K562 (cell line): ENCODE measurements around the gene LIMS3.
"Not testable (repeated sequence)": the region's sequence is repeated elsewhere in the genome, so short reads cannot be mapped to it uniquely, and the experiment has no call there.

ENCODE experiments used
- CREB1 ChIP-seq, 2 experiments: sonication (generic) in 1 of 2; formaldehyde crosslinking in 1 of 2; IDR thresholded peaks; 2 replicates each; pipeline versions ENCODE4 v1.6.1 to v1.8.0; 2012 to 2022; ENCODE audit warnings: inconsistent platforms in 1 of 2, mild to moderate bottlenecking in 1 of 2, missing genetic modification reagents in 1 of 2, moderate library complexity in 1 of 2
- EZH2 ChIP-seq: IDR thresholded peaks from 2 replicates; pipeline ENCODE4 v1.6.1; 2012; ENCODE audit warnings: low read depth, mild to moderate bottlenecking, inconsistent platforms, low read length, borderline replicate concordance
- TAF15 ChIP-seq: fragments of 200-400 bp; formaldehyde crosslinking; IDR thresholded peaks from 2 replicates; pipeline ENCODE4 v1.6.1; 2017; ENCODE audit warnings: mild to moderate bottlenecking, low read depth, low read length, moderate library complexity
- TEAD1 ChIP-seq, 2 experiments: fragments of 450-650 bp in 1 of 2; sonication (generic) in 1 of 2; formaldehyde crosslinking; IDR thresholded peaks; 2 replicates each; pipeline versions ENCODE4 v1.4.0 to v1.8.0; 2020 to 2022; ENCODE audit warnings: mild to moderate bottlenecking in 2 of 2, missing genetic modification reagents in 1 of 2
- TF ChIP-seq, protein P1 (sequence below), 2 experiments: fragments of 450-650 bp; IDR thresholded peaks; 2 replicates each; pipeline ENCODE4 v1.6.1; 2016; ENCODE audit warnings: mild to moderate bottlenecking in 2 of 2, borderline replicate concordance in 1 of 2, low read depth in 1 of 2, moderate library complexity in 1 of 2
- TF ChIP-seq, protein P2 (sequence below), 3 experiments: IDR thresholded peaks in 2 of 3; conservative IDR thresholded peaks in 1 of 3; 2 replicates each; pipeline ENCODE4 v1.5.1; 2011 to 2012; ENCODE audit warnings: low read length in 3 of 3, mild to moderate bottlenecking in 3 of 3, control low read depth in 2 of 3, improper control_type of control experiment in 1 of 3, inconsistent platforms in 1 of 3, low read depth in 1 of 3, mixed read lengths in 1 of 3, moderate library complexity in 1 of 3; ENCODE audit not compliant: insufficient read depth in 2 of 3

DNA sequence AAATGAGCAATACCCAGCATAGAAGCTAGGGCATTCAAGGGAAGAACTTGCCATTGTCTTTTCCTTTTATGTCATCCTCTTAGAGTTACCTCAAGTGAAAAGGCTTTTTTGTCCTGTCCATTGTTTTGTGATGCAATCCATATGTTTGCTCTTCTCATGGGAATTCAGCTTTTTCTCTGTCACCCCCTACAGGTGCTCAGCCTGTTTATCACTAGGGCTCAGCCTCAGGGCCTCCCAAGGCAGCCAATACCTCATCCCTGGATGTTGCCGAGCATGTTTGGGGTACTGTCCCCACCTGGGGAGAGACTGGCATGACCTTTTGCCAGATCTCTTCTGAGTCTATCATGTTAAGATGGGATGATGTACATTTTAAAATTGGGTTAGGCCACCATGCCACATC is 65.5 kb downstream of the LIMS3 start:
- TF ChIP-seq TEAD1 (CRISPR knock-in tag; IDR thresholded peaks at IDR 0.05); EZH2; TAF15; CREB1 (IDR thresholded peaks at IDR 0.05); CREB1 (CRISPR knock-in tag; IDR thresholded peaks at IDR 0.05): not testable (repeated sequence)
- TF ChIP-seq, protein P1, sequence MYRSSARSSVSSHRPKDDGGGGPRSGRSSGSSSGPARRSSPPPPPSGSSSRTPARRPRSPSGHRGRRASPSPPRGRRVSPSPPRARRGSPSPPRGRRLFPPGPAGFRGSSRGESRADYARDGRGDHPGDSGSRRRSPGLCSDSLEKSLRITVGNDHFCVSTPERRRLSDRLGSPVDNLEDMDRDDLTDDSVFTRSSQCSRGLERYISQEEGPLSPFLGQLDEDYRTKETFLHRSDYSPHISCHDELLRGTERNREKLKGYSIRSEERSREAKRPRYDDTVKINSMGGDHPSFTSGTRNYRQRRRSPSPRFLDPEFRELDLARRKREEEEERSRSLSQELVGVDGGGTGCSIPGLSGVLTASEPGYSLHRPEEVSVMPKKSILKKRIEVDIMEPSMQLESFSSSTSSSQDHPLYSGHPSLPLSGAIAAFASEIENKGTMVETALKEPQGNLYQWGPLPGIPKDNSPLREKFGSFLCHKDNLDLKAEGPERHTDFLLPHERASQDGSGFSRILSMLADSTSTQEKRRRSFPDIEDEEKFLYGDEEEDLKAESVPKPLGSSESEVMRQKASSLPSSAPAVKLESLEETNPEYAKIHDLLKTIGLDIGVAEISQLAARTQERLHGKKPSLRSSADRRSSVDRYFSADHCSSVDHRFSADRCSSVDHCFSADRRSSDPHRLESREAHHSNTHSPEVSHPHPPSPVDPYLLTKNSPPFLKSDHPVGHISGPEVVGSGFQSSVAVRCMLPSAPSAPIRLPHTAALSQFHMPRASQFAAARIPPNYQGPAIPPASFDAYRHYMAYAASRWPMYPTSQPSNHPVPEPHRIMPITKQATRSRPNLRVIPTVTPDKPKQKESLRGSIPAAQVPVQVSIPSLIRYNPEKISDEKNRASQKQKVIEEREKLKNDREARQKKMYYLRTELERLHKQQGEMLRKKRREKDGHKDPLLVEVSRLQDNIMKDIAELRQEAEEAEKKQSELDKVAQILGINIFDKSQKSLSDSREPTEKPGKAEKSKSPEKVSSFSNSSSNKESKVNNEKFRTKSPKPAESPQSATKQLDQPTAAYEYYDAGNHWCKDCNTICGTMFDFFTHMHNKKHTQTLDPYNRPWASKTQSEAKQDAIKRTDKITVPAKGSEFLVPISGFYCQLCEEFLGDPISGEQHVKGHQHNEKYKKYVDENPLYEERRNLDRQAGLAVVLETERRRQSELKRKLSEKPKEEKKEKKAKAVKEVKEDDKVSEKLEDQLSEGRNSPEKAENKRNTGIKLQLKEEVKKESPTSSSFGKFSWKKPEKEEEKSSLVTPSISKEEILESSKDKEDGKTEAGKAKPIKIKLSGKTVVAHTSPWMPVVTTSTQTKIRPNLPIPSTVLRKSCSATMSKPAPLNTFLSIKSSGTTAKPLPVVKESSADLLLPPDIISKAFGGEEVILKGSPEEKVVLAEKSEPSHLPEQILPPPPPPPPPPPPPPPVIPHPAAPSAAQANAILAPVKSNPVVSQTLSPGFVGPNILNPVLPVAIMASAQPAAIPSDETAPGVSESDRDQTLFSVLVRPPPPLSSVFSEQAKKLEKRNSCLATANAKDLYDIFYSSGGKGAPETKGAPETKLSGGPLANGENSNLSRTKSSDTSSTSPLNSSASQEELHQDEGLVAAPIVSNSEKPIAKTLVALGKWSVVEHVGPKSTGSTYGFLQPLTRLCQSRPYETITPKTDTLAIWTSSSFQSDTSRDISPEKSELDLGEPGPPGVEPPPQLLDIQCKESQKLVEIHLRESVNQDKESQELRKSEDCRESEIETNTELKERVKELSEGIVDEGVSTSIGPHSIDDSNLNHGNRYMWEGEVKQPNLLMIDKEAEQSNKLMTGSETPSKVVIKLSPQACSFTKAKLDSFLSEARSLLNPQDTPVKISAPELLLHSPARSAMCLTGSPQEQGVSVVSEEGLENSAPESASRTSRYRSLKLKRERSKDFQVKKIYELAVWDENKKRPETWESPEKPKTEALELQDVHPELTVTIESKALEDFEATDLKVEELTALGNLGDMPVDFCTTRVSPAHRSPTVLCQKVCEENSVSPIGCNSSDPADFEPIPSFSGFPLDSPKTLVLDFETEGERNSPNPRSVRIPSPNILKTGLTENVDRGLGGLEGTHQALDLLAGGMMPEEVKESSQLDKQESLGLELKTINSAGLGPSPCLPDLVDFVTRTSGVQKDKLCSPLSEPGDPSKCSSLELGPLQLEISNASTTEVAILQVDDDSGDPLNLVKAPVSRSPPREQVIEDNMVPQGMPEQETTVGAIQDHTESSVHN (IDR thresholded peaks at IDR 0.05; ENCODE audit: borderline replicate concordance in 1 of 2, low read depth in 1 of 2) = not testable (repeated sequence)
- TF ChIP-seq, protein P2, sequence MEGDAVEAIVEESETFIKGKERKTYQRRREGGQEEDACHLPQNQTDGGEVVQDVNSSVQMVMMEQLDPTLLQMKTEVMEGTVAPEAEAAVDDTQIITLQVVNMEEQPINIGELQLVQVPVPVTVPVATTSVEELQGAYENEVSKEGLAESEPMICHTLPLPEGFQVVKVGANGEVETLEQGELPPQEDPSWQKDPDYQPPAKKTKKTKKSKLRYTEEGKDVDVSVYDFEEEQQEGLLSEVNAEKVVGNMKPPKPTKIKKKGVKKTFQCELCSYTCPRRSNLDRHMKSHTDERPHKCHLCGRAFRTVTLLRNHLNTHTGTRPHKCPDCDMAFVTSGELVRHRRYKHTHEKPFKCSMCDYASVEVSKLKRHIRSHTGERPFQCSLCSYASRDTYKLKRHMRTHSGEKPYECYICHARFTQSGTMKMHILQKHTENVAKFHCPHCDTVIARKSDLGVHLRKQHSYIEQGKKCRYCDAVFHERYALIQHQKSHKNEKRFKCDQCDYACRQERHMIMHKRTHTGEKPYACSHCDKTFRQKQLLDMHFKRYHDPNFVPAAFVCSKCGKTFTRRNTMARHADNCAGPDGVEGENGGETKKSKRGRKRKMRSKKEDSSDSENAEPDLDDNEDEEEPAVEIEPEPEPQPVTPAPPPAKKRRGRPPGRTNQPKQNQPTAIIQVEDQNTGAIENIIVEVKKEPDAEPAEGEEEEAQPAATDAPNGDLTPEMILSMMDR (IDR thresholded peaks at IDR 0.05 in 2 of 3, conservative IDR thresholded peaks at IDR 0.05 in 1 of 3; ENCODE audit: insufficient read depth in 2 of 3, low read depth in 1 of 3, low read length in 3 of 3) = not testable (repeated sequence)
